ENCODE data around the gene PTPRD. TPM values are rescaled to one million over a fixed set of nuclear protein-coding genes. Genes with fewer than 3 reads are reported as not detected.

PTPRD gene
- total RNA-seq, 2 experiments from 2014 or later = not detected

GRCh38 chr9:8484597-8485191, 2128.1 kb downstream of the PTPRD start:
- H3K4me3 Mint-ChIP-seq = no peak overlapping the region
- no peaks in the 10 kb centered on the region for H3K27me3 Mint-ChIP-seq (ENCODE audit: low read depth)

DNA sequence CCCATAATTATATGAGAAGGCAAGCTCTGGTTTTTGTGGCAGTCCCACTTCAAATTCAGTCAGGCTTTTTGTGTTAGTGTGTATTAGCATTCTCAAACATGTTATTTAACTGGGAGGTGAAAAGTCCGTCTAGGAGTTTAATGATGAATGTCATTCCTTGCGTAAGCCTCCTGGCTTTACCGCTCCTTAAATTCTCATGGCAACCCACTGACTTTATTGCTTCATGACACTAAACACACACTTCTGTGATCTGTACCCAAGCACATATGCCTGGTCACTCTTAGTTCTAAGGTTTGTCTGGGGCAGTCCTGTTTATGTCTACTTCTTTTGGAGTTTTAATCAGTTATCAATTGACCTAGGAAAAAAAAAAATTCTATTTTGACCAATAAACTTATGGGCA, 2135.4 kb downstream of the PTPRD start:
- no peaks in the 10 kb centered on the region for H3K27me3 Mint-ChIP-seq (ENCODE audit: low read depth)
- CTCF ChIA-PET = interaction anchor here (0.5 kb wide), 1 partner anchor 262 kb away, joined by 3 read pairs; no protein-coding TSS in a partner anchor
- POLR2A ChIA-PET = interaction anchor here (0.6 kb wide), 1 partner anchor 57 kb away, joined by 3 read pairs; no protein-coding TSS in a partner anchor
- ATAC-seq = no peak
- no peak overlapping the region for H3K27ac Mint-ChIP-seq
- no peaks in the 10 kb centered on the region for H3K36me3 Mint-ChIP-seq (ENCODE audit: low read depth)
- H3K4me1 Mint-ChIP-seq (ENCODE audit: low read depth) = peaks cover 3% of the 10 kb centered on the region
- H3K4me3 Mint-ChIP-seq = no peak overlapping the region
- H3K9me3 Mint-ChIP-seq (ENCODE audit: insufficient read depth) = no peaks in the 10 kb centered on the region
- DNase-seq = no peak

More at GRCh38 chr9:8484597-8485191, 2128.1 kb downstream of the PTPRD start:
- CTCF ChIA-PET = no interaction called here
- ATAC-seq (no peak), DNase-seq (no peak)
- Mint-ChIP-seq H3K27ac (no peak overlapping the region), H3K9me3 (ENCODE audit: insufficient read depth) (no peaks in the 10 kb centered on the region), H3K36me3 (ENCODE audit: low read depth) (no peaks in the 10 kb centered on the region), H3K4me1 (ENCODE audit: low read depth) (no peaks in the 10 kb centered on the region)
- POLR2A ChIA-PET = no interaction called here

DNA sequence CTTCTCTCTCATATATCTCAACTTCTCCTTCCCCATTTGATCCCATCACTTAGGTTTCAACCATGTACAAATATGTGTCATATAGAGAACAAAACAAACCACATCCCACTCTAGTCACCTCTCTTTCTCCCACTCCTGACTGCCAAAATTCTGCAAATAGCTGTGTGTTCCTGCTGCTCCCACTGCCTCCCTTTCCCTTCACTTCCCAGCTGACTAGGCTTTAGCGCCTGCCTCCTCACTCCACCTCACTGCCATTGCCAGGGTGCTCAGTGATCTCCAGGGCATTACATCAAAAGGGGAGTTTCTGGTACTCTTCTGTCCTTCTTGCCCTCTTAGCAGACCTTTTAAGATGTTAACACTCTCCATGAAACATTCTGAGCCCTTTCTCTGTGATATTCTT, 2137.9 kb downstream of the PTPRD start:
- Mint-ChIP-seq H3K4me3 (no peak overlapping the region), H3K27me3 (ENCODE audit: low read depth) (no peaks in the 10 kb centered on the region), H3K9me3 (ENCODE audit: insufficient read depth) (no peaks in the 10 kb centered on the region), H3K4me1 (ENCODE audit: low read depth) (peaks cover 3% of the 10 kb centered on the region), H3K36me3 (ENCODE audit: low read depth) (no peaks in the 10 kb centered on the region), H3K27ac (no peak overlapping the region)
- no peak for DNase-seq
- POLR2A ChIA-PET = no interaction called here
- CTCF ChIA-PET = no interaction called here
- ATAC-seq = no peak

GRCh38 chr9:8473244-8474020, 2139.4 kb downstream of the PTPRD start:
- ATAC-seq = no peak
- CTCF ChIA-PET = no interaction called here
- POLR2A ChIA-PET = no interaction called here
- Mint-ChIP-seq H3K9me3 (ENCODE audit: insufficient read depth) (no peaks in the 10 kb centered on the region), H3K36me3 (ENCODE audit: low read depth) (no peaks in the 10 kb centered on the region), H3K4me3 (no peak overlapping the region), H3K4me1 (ENCODE audit: low read depth) (no peaks in the 10 kb centered on the region), H3K27ac (no peak overlapping the region), H3K27me3 (ENCODE audit: low read depth) (no peaks in the 10 kb centered on the region)
- no peak for DNase-seq

DNA sequence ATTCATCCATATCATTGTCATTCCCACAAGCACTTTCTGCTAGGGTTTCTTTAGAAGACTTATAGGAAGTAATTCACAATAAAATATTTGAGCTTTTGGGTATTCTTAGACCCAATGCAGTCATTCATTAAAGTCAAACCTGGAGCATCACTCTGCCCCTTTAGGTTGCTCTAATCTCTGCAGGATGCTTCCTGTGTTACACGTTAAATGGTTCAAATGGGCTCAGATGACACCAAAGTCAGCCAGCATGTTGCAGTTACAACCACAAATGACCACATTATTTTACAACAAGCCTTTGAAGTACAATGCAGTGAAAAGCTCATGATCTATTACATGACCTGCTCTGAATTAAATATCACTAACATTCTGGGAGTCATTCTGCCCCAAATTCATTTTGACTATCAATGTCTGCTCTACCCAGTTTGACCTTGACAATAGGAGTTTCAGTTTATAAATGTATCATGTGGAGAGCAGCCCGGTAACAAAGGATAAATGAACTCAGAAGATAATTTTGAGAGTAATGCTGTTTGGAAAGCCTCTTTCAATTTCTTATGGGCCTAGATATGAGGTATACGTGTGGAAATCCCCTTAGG, 2144.7 kb downstream of the PTPRD start:
- Mint-ChIP-seq H3K27ac (no peak overlapping the region), H3K9me3 (ENCODE audit: insufficient read depth) (no peaks in the 10 kb centered on the region), H3K4me1 (ENCODE audit: low read depth) (no peaks in the 10 kb centered on the region), H3K36me3 (ENCODE audit: low read depth) (no peaks in the 10 kb centered on the region), H3K4me3 (no peak overlapping the region), H3K27me3 (ENCODE audit: low read depth) (no peaks in the 10 kb centered on the region)
- no peak for ATAC-seq
- ChIA-PET CTCF (no interaction called here), POLR2A (no interaction called here)
- DNase-seq = no peak

GRCh38 chr9:8457816-8458215, 2155.0 kb downstream of the PTPRD start:
- DNase-seq = no peak
- ATAC-seq = no peak
- CTCF ChIA-PET = no interaction called here
- Mint-ChIP-seq H3K27me3 (ENCODE audit: low read depth) (no peaks in the 10 kb centered on the region), H3K36me3 (ENCODE audit: low read depth) (no peaks in the 10 kb centered on the region), H3K4me3 (no peak overlapping the region), H3K27ac (no peak overlapping the region), H3K9me3 (ENCODE audit: insufficient read depth) (no peaks in the 10 kb centered on the region), H3K4me1 (ENCODE audit: low read depth) (no peaks in the 10 kb centered on the region)
- POLR2A ChIA-PET = no interaction called here

- DNase-seq (no peak), ATAC-seq (no peak)
- Mint-ChIP-seq H3K4me1 (ENCODE audit: low read depth) (no peaks in the 10 kb centered on the region), H3K27me3 (ENCODE audit: low read depth) (no peaks in the 10 kb centered on the region), H3K27ac (no peak overlapping the region), H3K36me3 (ENCODE audit: low read depth) (no peaks in the 10 kb centered on the region), H3K4me3 (no peak overlapping the region), H3K9me3 (ENCODE audit: insufficient read depth) (no peaks in the 10 kb centered on the region)
- CTCF ChIA-PET = no interaction called here
- POLR2A ChIA-PET = no interaction called here
Measured at GRCh38 chr9:8457055-8457454, 2155.7 kb downstream of the PTPRD start.

DNA sequence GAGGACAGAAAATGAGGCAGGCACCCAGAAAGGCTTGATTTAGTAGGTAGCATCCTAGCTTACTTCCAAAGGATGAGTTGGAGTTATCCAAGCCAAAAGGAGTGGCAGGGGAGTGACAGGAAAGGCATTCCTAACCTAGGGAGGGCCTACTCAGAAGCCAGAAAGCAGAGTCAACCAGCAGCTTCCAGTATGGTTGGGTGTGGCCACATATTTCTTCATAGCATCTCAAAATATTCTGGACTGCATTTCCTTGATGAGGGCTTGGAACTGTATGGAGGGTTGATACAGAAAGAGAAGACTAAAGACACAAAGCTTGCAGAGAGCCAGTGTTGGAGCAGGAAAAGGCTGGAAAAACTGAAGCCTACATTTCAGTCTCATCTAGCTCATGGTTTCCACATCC, 2156.5 kb downstream of the PTPRD start:
- Mint-ChIP-seq H3K9me3 (ENCODE audit: insufficient read depth) (no peaks in the 10 kb centered on the region), H3K36me3 (ENCODE audit: low read depth) (no peaks in the 10 kb centered on the region), H3K4me1 (ENCODE audit: low read depth) (no peaks in the 10 kb centered on the region), H3K27me3 (ENCODE audit: low read depth) (no peaks in the 10 kb centered on the region), H3K4me3 (no peak overlapping the region), H3K27ac (no peak overlapping the region)
- POLR2A ChIA-PET = no interaction called here
- CTCF ChIA-PET = no interaction called here
- ATAC-seq (no peak), DNase-seq (no peak)

GRCh38 chr9:8450810-8451545, 2161.8 kb downstream of the PTPRD start:
- DNase-seq = no peak
- no peaks in the 10 kb centered on the region for H3K36me3 Mint-ChIP-seq (ENCODE audit: low read depth)
- ATAC-seq = no peak
- H3K27ac Mint-ChIP-seq = no peak overlapping the region
- ChIA-PET CTCF (no interaction called here), POLR2A (no interaction called here)
- H3K4me3 Mint-ChIP-seq = no peak overlapping the region
- H3K9me3 Mint-ChIP-seq (ENCODE audit: insufficient read depth) = no peaks in the 10 kb centered on the region
- no peaks in the 10 kb centered on the region for H3K27me3 Mint-ChIP-seq (ENCODE audit: low read depth)
- H3K4me1 Mint-ChIP-seq (ENCODE audit: low read depth) = no peaks in the 10 kb centered on the region

GRCh38 chr9:8448226-8448625, 2164.6 kb downstream of the PTPRD start:
- no peaks in the 10 kb centered on the region for H3K27me3 Mint-ChIP-seq (ENCODE audit: low read depth)
- H3K4me1 Mint-ChIP-seq (ENCODE audit: low read depth) = no peaks in the 10 kb centered on the region
- DNase-seq = no peak
- H3K4me3 Mint-ChIP-seq = no peak overlapping the region
- H3K9me3 Mint-ChIP-seq (ENCODE audit: insufficient read depth) = no peaks in the 10 kb centered on the region
- no peak for ATAC-seq
- H3K36me3 Mint-ChIP-seq (ENCODE audit: low read depth) = no peaks in the 10 kb centered on the region
- H3K27ac Mint-ChIP-seq = no peak overlapping the region
- CTCF ChIA-PET = no interaction called here
- POLR2A ChIA-PET = no interaction called here

DNA sequence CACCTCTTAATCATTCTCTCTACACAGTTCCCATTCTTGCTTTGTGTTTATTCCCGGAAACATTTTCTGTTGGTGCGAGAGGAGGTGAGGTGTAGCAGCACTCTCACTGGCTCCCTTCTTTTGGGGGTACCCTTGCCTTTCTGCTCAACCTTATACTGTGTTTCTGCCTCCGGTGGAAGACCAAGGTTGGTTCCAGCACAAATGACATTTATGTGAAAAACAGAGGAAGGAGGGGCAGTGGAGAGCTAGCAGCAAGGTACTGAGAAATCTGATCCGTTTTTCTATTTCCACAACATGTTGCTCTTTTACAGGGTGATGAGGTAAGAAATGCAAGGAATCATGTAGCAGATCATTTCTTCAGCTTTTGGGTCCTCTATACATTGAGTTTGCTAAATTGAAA, 2165.2 kb downstream of the PTPRD start:
- no peaks in the 10 kb centered on the region for H3K9me3 Mint-ChIP-seq (ENCODE audit: insufficient read depth)

DNA sequence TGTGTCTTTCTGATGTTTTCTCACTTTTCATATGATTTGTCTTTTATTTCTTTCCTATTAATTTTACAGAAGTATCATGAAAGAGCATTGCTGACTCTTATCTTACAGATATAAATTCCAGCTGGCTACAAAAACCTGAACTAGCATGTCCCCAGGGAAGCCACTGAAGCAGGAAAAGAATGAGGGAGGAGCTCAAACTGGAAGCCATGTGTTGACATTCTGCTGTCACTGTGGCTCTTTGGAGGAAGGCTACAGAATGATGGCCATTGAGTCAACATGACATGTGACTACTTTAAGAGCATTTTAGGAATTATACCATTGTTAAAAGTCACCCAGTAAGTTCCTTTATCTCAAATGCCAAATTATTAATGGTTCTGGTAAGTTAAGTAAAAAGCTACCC, 2174.9 kb downstream of the PTPRD start:
- CTCF ChIA-PET = no interaction called here
- Mint-ChIP-seq H3K36me3 (ENCODE audit: low read depth) (no peaks in the 10 kb centered on the region), H3K9me3 (ENCODE audit: insufficient read depth) (no peaks in the 10 kb centered on the region), H3K4me1 (ENCODE audit: low read depth) (no peaks in the 10 kb centered on the region), H3K27ac (no peak overlapping the region), H3K4me3 (no peak overlapping the region), H3K27me3 (ENCODE audit: low read depth) (no peaks in the 10 kb centered on the region)
- no peak for DNase-seq
- POLR2A ChIA-PET = interaction anchor here (0.6 kb wide), 1 partner anchor 245 kb away, joined by 4 read pairs; no protein-coding TSS in a partner anchor
- no peak for ATAC-seq

More for the DNA sequence above, 2165.2 kb downstream of the PTPRD start:
- no peak overlapping the region for H3K4me3 Mint-ChIP-seq
- H3K4me1 Mint-ChIP-seq (ENCODE audit: low read depth) = no peaks in the 10 kb centered on the region
- no peak for ATAC-seq
- no peaks in the 10 kb centered on the region for H3K36me3 Mint-ChIP-seq (ENCODE audit: low read depth)
- no peak for DNase-seq
- no peaks in the 10 kb centered on the region for H3K27me3 Mint-ChIP-seq (ENCODE audit: low read depth)
- ChIA-PET POLR2A (no interaction called here), CTCF (no interaction called here)
- H3K27ac Mint-ChIP-seq = no peak overlapping the region

Measured in activated CD8-positive, alpha-beta T cell treated with anti-CD3 and anti-CD28 coated beads, Interleukin-2, amount 10 ng/mL, durations not matched to agents 7 days and 5 days (primary cell).